Measurements from ENCODE around the gene CNTN4.

CNTN4 gene

GRCh38 chr3:3005146-3005744 lies 906.6 kb downstream of the CNTN4 start:
- DNase-seq: no peak

- no peak for DNase-seq
These were observed 914.8 kb downstream of the CNTN4 start for GRCh38 chr3:3013317-3014052.

DNA sequence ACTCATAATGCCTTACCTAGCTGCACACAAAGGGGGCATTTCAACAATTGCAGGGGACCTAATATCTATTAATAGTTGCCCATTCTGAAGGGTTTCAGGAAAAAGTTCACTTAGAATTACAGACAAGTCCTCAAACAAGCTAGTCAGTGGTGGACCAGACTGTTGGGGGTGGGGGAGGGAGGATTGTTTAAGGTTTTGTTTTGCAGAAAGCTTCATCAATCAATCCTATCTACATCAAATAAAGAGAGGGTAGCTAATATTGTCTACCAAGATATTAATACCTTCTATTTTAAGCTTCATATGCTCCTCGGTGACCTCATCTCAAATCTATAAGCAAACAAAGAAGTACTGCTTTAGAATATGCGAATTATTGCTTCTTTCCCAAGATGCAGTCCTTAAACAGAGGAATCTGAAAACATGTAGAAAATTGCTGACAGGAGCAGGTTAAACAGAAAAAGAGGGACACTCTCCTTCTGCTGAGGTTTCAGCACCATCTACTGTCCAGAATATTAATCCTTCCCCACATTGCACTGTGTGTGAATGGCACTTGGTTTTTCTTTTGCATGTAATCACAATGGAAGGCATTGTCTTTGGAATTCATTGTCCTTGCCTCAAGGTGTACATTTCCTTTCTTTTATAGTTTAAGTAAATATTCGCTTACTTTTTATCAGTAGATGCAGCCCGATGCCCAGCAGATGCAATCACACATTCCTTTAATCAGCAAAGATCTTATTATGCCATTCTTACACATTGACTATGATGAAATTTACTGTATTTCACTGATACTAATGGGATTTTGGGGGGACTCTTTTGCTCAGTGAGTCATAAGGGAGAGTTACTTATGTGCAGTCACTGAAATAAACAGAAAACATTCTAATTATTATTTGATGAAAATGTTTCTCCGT lies 916.8 kb downstream of the CNTN4 start:
- no peak for DNase-seq

DNA sequence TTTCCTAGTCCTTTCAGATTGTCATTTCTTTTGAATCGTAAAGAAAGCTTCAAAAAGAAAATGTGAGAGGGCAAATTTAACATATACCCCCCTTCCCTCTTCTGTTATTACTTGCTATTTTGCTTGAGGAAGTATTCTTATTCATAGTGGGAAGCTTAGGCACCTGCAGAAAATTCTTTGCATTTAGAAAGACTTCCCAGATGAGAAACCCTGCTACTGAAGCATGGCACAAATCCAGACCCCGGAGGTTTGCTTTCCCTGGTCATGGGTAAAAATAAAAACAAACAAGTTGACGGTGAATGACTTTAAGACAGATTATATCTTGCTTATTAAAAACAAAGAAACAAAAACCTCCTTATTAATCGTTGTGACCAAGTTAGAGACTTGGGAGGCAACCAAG lies 917.6 kb downstream of the CNTN4 start:
- DNase-seq: no peak

DNA sequence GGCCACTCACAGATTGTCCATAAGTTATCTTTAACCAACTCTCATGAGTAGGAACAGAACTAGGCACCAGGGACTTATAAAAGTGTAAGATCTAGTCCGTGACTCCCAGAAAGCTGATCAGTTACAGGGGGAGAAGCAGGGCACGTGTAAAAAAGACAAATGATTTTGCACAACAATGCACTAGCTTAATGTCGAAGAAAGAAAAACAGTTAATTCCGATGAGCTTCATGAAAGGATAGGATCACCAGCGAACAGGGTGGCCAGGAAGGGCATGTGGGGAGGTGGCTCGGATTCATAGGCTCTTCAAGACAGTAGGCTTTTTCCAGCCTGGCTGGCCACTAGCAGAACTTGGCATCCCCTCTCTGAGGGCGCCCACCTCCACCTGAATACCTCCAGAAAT lies 921.5 kb downstream of the CNTN4 start:
- DNase-seq: no peak

DNA sequence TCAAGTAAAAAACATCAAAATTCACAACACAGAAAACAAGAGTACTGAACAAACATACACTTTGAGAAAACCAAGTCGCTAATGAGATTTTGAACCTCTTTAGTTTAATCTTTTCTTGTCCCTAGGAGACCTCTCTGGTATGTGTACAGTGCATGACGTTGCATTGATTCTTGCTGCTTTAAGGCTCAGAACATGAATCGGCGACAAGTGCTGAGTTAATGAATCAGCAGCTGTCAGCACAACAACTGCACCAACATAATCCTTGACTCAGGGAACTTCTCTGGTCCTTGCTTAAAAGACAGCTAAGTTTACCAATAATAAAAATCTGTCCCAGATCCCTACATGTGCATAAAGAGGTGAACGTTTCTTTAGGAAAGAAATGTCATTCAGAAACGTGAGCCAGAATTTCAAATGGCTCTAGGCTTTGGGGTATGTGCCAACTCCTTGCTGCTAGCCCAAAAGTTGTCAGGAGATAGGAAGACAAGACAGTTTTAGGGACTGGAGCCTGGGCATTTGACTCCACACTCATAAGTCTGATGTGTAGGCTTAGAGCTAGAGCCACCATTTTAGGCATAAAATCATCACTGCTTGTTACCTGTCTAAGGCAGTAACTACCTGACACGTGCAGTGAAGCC lies 924.6 kb downstream of the CNTN4 start:
- DNase-seq: no peak

DNA sequence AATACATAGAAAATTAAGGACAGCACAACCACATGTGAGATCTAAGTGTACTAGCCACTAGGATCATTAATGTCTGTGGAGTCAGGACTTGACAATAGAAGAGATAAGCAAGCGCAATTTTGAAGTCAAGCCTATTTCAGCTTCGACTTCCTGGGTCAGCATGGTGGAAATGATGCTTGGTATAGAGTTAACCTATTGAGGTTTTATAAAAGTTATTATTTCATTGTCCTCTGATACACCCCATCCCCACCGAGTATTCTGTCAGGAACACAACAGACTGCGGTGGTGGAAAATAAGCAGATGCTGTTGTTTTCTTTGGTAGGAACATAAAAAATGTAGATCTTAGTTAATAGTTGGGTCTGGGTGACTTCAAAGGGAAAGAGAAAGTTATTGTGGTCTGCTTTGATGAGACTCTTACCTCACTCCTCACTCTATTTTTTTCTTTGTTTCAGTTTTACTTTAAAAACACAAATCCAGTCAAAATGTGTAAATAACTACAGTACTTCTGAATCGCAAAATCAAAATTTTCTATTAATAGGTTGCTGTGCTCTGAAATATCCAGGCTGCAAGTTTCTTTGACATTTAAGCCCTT lies 929.4 kb downstream of the CNTN4 start:
- DNase-seq: no peak

DNA sequence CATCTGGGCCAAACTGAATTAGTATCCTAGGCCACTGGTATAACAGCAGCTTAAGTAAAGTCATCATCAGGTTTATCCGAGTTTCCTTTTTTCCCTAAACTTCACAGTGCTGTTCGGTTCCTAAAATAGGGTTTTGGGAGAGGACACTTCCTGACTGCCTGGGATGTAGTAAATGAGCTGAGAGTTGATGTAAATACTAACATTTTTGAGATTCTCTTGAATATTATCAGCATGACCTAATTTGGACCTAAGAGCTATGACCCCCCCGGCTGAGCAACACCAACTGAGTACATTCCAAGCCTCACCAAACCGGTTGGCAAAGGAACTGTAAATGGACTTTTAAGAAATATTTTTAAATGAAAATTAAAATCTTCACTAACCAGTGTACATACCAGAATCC lies 932.7 kb downstream of the CNTN4 start:
- no peak for DNase-seq

DNA sequence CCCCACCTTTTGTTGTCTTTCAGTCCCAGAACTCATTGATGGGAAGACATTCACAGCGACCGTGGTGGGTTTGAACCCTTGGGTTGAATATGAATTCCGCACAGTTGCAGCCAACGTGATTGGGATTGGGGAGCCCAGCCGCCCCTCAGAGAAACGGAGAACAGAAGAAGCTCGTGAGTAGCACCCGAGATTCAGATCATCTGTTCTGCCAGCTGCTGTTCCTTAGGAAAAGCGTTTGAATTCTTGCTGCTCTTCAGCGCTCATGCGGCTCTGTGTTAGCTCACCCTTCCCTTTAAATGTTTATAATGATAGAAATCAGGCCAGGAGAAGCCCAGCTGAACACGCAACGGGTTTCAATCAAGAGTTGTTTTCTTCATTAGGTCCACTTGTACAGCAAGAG lies 938.5 kb downstream of the CNTN4 start:
- no peak for DNase-seq

GRCh38 chr3:3038201-3038991 lies 939.7 kb downstream of the CNTN4 start:
- no peak for DNase-seq

- DNase-seq: no peak
These were observed 955.3 kb downstream of the CNTN4 start for GRCh38 chr3:3053974-3054373.

DNA sequence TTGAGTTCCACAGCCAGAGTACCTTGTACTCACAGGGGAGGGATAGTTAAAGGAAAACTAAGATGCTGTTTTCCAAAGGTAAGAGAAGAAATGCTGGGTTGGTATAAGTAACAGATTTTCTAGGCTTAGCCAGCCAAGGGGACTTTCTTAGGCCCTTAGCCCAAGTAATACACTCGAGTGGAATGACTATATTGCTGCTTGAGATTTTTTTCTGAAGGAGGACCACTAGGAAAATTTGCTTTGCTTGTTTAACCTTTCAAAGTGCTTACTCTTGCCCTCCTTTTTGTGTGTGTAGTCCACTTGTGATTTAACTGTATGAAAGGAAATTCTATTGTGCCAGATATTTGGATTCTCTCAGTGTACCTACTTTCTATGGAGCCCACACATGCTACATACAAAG lies 961.0 kb downstream of the CNTN4 start:
- no peak for DNase-seq

GRCh38 chr3:3064297-3064696 lies 965.6 kb downstream of the CNTN4 start:
- no peak for DNase-seq

DNA sequence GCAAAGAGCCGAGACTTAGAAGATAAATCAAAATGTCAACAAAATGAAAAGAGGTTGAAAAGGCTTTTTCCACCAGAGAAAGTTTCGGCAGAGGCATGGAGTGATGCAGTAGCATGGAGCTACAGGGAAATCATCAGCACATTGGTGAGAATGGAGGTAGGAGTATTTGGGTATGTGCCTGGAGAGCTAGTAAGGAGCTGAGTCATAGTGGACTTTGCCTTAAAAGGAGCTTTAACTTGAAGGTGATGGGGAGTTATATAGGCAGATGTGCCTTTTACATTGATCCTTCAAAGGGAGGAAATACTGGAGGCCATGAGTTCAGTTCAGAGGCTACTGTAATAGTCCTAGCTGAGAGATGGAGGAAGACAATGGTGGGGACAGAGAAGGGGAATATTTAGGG lies 967.2 kb downstream of the CNTN4 start:
- no peak for DNase-seq

DNA sequence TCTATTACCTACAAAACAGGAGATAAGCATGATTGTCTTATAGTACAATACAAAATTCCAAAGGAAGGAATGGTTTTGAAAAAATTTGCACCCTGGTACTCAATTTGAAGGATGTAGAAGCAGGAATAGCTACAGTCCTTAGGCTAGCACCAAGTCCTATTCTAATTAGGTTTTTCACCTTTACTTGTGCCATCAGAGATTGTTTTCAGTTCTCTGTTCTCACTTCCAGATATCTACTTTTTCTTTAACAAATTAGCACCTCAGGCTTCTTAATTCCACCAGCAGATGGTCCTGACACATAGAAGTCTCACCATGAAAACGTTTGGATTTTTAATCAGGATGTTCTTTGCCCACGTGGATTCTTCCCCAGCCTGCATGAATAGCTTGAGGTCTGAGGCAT lies 967.7 kb downstream of the CNTN4 start:
- no peak for DNase-seq

DNA sequence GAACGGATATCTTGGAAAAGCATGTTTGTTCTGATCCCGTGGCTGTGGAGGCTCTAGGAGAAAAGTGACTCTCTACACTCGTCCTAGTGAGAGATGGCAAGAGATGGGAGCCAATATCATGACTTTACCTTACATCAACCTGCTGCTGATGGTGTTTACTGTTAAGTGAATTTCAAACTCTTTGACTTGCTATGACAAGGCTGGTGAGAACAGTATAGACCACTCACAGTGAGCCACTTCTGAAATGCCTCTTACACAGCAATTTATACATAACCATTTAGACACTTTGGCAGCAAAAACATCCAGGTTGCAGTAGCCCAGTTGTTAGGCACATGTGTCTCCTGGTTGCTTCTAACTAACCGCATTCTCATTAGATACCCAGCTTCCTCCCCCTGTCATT lies 968.2 kb downstream of the CNTN4 start:
- DNase-seq: no peak

GRCh38 chr3:3068358-3068881 lies 969.8 kb downstream of the CNTN4 start:
- DNase-seq: no peak

GRCh38 chr3:3069723-3070122 lies 971.1 kb downstream of the CNTN4 start:
- DNase-seq: no peak

- DNase-seq: no peak
These were observed 972.5 kb downstream of the CNTN4 start for GRCh38 chr3:3071136-3071535.

DNA sequence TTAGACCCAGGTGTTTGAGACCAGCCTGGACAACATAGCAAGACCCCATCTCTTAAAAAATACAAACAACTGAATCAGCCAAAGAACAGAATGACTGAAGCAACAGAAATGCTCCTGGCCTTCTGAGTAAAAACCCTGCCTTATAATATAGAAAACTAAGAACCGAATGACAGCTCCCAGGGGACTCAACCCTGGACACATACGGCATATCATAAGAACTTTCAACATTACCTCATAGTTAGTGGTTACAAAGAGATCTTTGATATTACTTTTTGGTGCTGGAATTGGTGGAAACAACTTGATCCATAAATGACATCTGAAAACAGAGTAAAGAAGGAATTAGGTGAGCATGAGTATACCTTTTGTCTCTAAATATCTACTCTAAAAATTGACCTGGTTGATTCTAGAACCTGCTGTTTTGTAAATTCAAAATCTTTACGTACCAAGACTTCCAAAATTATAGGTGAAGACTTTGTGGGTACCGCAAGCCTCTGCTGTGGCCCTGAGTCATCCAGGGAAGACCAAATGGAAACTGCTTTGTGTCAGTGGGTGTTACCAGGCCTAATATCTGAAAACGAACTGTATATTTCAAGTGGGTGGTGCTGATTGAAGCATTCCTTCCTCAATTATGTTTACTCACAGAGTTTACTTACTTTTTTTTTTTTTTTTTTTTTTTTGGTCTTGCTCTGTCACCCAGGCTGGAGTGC lies 976.0 kb downstream of the CNTN4 start:
- no peak for DNase-seq

DNA sequence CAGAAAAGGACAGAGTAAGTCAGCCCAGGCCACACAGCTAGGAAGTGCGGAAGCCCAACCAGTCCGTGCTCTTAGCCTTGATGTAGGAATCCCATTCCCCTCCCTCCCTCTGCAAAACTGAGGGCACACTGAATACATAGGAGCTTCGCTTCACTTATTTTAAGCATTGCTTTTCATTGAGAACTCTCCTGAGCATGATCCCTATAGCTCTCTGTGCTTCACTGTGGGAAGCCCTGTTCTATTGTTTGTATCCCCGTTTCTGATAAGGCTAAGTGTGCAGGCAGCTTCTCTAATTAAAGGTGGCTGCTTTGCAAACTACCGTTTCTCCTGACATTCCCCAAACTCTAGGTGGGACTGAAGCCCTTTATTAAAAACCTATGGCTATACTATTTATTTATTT lies 981.6 kb downstream of the CNTN4 start:
- DNase-seq: no peak
